Amniotic epithelial cell (primary cell): ENCODE measurements around the gene FMR1.

Experiments used
- DNase-seq: peaks from one replicate; pipeline ENCODE4 v3.0.0-alpha.2; 2010; ENCODE audit warnings: low read depth

FMR1 gene

DNA sequence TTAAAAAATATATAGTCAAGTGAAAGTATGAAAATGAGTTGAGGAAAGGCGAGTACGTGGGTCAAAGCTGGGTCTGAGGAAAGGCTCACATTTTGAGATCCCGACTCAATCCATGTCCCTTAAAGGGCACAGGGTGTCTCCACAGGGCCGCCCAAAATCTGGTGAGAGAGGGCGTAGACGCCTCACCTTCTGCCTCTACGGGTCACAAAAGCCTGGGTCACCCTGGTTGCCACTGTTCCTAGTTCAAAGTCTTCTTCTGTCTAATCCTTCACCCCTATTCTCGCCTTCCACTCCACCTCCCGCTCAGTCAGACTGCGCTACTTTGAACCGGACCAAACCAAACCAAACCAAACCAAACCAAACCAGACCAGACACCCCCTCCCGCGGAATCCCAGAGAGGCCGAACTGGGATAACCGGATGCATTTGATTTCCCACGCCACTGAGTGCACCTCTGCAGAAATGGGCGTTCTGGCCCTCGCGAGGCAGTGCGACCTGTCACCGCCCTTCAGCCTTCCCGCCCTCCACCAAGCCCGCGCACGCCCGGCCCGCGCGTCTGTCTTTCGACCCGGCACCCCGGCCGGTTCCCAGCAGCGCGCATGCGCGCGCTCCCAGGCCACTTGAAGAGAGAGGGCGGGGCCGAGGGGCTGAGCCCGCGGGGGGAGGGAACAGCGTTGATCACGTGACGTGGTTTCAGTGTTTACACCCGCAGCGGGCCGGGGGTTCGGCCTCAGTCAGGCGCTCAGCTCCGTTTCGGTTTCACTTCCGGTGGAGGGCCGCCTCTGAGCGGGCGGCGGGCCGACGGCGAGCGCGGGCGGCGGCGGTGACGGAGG is at the start of gene FMR1:
FMR1 (plus strand) TSS at position 728 of the 831 bp plus-strand sequence. CDS start 261 bp downstream, outside the sequence.
- DNase-seq, result peak; percentile 82

DNA sequence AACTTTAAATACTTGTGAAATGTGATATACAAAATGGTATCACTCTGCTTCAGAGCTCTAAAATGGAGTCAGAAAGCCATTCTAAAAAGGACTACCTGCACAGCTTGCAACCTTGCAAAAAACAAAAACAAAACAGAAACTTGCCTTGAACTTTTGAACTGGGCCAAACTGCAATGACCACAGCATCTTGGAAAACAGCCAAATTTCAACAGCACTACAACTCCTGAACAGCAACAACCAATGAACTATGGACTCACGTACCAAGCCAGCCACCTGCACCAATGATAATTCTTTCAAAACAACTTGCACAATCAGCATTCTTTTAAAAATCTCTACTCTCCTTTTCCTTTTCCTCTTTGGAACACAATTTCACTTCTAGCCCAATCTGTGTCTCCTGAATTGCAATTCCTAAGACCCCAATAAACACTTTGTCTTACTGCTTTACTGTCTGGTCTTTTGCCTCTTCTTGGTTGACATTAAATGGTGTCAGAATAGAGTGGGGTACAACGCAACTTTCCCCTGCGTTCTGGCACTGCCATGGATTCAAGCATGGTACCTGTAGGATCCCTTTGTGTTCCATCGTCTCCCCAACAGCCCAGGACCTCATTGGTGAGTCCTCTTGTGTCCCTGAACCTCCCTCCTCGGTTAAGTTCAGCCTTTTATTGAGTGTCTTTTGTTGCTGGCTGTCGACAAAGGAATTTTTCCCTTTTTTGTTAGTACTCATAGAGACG is 35.7 kb upstream of the FMR1 start:
- peak; percentile 64 for DNase-seq

DNA sequence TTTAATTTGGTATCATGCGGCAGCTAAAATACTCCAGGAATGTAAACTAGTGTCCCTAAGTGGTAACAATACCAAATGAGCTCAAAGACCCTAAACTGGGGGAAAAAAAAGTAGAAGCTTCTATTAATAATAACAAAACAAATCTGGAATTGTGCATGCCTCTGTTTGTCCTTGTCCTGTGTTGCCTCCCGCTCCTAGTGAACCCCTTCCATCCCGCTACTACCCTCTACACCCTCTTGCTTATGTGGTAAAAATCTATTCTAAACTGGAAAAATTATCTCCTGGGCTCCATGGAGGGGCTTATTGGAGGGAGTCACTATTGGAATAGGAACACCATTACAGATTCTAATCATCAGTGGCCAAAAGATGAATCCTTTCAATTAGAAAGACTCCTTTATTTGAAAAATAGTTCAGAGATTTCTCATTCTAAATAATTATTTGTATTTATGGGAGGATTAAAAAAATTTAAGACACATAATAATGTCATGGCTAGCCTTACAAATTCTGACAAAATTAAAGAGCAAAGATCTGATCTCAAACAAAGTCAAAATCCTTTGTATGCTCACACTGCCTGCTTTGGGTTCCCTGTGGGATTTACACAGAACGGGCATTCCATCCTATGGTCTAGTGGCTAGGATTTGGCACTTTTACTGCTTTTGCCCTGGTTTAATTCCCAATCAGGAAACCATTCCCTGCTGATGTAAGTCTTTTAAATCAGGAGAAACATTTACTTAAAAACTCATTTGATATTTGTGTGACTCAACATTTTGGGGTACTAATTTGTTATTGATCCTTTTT is 34.7 kb upstream of the FMR1 start:
- DNase-seq, result no peak

DNA sequence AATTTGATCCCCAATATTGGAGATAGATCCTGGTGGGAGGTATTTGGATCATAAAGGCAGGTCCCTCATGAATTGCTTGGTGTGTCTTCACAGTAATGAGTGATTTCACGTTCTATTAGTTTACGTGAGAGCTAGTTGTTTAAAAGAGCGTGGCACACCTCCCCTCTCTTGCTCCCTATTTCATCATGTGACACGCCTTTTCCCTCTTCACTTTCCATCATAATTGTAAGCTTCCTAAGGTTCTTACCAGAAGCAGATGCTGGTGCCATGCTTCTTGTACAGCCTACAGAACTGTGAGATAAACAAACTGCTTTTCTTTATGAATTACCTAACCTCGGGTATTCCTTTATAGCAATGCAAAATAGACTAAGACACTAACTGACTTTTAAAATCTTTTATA is 34.0 kb upstream of the FMR1 start:
- DNase-seq, result no peak

DNA sequence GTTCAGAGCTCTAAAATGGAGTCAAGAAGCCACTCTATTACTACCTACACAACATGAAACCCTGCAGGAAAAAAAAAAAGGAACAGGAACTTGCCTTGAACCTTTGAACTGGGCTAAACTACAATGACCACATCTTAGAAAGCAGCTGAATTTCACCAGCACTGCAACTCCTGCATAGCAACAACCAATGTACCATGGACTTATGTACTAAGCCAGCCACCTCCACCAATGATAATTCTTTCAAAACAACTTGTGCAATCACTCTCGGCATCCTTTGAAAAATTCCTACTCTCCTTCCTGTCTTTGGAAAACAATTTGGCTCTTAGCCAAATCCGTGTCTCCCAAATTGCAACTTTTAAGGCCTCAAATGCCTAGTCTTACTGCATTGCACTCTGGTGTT is 26.8 kb upstream of the FMR1 start:
- peak; percentile 72 for DNase-seq

DNA sequence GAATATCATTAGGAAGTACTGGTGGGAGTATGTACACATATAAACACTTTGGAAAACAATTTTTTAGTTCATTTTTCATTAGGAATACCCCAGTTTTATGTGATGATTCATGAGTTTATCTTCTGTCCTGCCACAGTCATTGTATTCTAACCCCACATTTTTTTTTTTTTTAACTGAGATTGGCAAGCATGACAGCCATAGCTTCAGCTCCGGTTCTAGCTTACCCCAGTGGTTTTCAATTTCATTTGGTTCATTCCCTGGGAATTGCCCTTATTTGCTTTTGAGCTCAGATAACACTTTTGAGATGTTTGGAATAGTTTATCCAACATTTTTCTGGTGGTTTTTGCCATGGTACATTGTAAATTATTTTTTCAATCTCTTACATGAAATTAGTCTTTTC is 21.0 kb upstream of the FMR1 start:
- DNase-seq, result no peak

DNA sequence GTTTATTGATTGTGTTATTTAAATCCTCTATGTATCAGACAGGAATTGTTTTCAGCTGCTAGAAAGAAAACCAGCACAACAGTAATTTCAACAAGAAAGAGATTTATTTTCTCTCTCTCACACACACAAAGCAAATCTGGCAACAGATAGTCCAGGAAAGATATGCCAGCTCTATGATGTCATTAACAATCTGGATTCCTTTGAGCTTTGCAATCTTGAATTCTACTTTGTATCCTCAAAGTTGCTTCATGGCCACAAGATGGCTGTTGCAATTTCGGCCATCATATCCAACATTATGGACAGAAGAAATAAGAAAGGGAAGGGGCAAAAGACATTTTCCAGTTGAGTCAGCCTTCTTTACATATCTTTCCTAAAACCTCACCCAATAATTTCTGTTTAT is 19.8 kb upstream of the FMR1 start:
- peak; percentile 58 for DNase-seq

DNA sequence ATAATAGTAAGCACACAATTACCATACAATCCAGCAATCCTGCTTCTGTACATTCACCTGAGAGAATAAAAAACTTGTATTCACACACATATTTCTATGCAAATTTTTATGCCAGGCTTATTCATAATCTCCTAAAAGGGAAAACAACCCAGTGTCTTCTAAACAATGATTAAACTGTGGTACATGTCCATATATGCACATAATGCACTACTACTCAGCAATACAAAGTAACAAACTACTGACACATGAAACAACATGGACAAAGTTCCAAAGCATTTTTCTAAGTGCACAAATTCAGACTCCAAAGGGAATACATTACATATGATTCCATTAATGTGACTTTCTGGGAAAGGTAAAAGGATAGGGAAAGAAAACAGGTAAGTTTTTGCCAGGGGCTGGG is 18.0 kb upstream of the FMR1 start:
- DNase-seq, result no peak

DNA sequence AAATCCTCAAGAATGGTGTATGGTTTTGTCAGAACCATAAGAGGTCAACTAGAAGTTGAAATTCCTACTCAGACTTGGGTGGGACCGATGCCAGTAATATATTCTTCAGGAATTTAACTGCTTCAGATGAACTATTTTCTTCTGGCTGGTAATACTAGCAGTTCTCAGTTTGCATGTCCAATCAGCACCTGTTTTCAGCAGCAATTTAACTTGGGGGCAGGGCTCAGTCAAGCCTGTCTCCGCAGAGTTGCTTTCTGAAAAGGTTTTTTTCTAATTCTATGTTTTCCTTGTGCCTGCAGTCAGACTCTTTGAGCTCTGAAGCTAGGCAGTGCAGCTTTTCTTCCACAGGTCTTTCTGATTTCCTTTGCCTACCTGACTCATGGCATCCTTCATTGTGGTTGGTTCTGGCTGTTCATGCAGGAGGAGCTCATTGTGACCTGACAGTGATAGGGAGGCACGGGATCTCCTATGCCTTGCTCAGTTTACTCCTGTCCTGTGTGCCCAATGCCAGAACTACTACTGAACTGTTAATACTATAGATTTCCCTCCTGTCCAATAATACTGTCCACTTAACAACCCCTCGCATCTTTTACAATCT is 17.3 kb upstream of the FMR1 start:
- peak; percentile 40 for DNase-seq

DNA sequence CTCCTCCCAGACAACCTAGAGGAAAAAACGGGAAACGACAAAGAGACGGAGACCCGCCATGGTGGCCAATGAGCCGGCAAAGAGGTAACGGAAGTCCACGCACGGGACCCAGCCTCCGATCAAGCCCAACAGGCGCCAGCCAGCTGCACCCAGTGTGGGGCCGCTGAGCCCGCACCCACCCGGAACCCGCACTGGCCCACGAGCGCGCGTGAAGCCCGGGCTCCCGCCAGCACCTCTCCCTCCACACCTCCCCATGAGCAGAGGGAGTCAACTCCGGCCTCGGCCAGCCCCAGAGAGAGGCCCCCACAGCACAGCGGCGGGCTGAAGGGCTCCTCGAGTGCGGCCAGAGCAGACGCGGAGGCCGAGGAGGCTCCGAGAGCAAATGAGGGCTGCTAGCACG is 14.6 kb upstream of the FMR1 start:
- DNase-seq, result no peak

DNA sequence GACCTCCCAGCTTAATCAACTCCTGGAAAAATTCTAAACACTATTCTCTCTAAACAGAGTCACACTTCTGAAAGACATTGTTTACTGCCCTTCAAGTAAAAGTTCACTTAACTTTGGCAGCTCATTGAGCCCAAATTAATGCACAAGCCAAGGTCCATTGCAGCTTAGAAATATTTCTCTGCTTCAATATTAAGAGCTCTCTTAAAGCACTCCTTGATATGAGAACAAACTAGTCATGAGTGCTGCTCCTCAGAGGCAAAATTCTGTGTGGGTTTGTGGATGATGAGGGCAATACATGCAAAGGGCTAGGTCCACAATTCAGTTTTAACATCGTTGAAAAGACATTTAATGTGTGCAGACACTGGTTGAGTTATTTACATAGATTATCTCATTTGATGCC is 12.8 kb upstream of the FMR1 start:
- no peak for DNase-seq

DNA sequence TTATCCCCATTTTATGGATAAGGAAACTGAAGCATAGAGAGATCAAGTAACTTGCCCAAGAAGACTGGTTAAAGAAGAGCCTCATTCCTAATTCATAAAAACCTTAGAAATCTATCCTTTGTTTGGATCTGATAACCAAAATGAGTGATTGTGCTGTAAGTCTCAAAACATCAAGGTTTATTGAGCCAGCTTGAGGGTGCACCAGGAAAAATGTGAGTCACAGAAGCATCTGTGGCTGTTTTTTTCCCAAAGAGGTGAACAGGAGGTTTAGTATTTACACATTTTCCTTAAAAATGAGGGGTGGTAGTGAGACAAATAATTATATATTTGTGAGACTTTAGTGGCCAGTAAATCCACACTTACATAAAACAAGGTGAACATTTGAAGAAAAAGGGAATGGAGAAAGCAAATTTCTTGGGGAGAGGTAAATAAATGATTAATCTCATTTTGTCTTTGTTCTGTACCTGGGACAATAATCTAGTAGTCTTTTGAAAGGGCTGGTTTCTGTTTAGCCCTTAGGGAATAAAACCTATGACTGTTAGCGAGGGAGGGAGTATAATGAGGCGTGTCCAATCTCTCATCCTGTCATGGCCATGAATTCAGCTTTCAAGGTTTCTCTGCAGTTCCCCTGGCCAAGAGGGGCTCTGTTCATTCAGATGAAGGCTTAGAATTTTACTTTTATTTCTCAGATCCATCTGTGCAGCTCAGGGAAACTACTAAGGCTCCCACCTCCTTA is 12.2 kb upstream of the FMR1 start:
- no peak for DNase-seq

DNA sequence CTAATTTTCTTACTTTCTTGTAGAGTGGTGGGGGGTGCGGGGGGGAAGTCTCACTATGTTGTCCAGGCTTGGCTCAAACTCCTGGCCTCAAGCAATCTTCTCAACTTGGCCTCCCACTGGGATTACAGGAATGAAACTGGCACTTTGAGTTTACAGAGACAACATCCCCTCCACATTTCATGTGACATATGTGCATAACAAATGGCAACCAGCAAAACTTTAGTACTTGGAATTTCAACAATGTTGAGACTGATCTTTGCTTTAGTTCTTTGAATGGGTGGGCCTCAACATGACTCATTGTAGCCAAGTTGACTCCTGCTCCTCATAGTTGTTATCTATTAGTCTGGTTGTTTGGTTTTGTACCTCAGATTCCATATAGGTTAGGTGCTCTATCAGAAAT is 11.4 kb upstream of the FMR1 start:
- DNase-seq, result no peak

DNA sequence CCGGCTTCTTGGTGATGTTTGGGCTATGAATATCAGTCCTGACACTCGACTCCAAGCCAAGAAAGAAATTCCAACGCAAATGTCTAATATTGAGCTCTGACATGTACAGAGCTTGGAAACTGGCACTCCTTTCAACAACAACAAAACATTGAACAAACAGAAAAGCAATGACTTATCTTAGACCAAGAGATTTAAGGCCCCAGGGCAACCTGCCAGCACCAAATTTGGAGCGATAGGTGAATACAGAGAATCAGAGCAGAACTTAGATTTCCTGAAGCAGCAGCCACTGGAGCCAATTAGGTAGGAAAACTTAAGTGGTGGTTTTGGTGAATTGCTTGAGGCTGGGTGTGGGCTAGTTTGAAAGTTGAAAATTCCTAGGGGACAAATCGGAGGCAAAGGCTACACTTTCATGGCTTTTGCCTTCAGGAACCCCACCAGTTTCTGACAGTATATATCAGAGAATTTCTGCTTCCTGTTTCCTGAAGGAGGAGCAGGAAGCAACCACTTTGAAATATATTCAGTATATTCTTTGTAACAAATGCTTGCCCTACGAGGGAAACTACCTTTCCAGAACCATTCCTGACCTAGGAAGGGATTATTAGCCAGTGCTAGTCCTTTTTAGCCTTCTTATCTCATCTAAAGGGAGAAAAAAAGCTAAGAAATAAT is 10.1 kb upstream of the FMR1 start:
- no peak for DNase-seq

DNA sequence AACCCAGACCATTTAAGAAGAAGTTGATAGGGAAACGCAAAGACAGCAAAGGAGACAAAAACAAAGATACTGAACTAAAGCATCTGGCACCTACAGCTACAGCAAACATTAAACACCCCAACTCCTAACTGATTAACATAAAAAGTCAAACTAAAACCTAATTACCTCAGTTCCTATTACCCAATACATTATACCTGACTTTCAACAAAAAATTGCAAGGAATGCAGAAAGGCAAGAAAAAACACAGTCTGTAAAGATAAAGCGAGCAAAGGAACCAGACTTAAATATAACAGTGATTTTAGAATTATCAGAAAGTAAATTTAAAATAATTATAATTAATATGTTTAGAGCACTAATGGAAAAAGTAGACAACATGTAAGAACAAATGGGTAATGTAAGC is 9.4 kb upstream of the FMR1 start:
- DNase-seq, result no peak

DNA sequence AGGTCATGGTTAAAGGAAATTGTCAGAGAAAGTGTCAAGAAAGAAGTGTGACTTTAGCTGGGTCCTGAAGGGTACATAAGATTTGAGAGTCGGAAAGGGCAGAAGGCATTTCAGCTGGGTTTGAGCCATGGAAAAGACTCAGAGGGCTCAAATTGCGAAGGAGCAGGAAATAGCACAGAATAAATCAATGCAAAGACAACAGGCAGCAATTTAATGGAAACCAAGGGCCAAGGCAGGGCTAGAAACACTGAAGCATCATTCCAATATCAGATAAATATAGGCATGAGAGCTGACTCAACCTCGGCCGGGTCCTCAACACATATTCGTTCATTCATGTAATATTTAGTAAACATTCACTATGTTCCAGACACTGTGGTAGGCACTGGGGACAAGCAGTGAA is 3.6 kb upstream of the FMR1 start:
- no peak for DNase-seq

DNA sequence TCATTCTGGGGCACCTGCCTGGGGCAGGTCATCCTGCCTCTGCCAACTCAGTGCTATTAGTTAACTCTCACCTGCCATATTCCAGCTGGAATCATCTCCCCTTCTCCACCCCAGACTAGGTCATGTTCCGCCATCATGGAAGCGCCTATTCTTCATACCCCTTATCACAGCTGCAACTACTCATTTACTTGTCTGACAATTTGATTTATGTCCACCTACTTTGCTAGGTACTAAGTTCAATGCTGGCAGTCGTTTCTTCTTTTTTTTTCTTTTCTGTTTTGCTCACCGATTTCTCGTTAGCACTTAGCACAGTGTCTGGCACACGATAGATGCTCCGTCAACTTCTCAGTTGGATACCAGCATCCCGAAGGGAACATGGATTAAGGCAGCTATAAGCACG is 1.1 kb upstream of the FMR1 start:
- DNase-seq, result no peak

DNA sequence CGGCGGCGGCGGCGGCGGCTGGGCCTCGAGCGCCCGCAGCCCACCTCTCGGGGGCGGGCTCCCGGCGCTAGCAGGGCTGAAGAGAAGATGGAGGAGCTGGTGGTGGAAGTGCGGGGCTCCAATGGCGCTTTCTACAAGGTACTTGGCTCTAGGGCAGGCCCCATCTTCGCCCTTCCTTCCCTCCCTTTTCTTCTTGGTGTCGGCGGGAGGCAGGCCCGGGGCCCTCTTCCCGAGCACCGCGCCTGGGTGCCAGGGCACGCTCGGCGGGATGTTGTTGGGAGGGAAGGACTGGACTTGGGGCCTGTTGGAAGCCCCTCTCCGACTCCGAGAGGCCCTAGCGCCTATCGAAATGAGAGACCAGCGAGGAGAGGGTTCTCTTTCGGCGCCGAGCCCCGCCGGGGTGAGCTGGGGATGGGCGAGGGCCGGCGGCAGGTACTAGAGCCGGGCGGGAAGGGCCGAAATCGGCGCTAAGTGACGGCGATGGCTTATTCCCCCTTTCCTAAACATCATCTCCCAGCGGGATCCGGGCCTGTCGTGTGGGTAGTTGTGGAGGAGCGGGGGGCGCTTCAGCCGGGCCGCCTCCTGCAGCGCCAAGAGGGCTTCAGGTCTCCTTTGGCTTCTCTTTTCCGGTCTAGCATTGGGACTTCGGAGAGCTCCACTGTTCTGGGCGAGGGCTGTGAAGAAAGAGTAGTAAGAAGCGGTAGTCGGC is 528 bp downstream of the FMR1 start:
- DNase-seq, result peak; percentile 38

DNA sequence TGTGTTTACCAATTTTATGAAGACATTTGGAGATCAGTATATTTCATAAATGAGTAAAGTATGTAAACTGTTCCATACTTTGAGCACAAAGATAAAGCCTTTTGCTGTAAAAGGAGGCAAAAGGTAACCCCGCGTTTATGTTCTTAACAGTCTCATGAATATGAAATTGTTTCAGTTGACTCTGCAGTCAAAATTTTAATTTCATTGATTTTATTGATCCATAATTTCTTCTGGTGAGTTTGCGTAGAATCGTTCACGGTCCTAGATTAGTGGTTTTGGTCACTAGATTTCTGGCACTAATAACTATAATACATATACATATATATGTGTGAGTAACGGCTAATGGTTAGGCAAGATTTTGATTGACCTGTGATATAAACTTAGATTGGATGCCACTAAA is 1.9 kb downstream of the FMR1 start:
- no peak for DNase-seq

DNA sequence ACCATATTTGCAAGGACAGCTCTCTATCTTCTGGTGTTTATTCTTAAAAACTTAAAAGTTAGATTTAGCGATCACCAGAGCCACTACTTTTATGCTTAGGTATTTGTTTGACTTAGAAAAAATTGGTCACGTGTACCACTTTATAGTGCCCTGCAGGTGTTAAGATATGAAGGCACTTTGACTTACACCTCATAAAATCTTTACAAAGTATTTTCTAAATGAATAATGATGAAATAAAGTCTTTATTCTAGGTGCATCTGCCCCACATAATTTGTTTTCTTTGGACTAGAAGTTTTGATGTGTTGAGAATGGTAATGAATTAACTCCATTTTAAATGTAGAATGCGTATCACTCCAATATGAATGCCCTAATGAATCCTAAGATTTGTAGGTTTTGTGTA is 2.9 kb downstream of the FMR1 start:
- no peak for DNase-seq
